ENCODE results near the gene ERG.

ERG gene

GRCh38 chr21:38356883-38357625 lies 141.2 kb downstream of the ERG start:
- no peak for DNase-seq (ENCODE audit: low read depth)

DNA sequence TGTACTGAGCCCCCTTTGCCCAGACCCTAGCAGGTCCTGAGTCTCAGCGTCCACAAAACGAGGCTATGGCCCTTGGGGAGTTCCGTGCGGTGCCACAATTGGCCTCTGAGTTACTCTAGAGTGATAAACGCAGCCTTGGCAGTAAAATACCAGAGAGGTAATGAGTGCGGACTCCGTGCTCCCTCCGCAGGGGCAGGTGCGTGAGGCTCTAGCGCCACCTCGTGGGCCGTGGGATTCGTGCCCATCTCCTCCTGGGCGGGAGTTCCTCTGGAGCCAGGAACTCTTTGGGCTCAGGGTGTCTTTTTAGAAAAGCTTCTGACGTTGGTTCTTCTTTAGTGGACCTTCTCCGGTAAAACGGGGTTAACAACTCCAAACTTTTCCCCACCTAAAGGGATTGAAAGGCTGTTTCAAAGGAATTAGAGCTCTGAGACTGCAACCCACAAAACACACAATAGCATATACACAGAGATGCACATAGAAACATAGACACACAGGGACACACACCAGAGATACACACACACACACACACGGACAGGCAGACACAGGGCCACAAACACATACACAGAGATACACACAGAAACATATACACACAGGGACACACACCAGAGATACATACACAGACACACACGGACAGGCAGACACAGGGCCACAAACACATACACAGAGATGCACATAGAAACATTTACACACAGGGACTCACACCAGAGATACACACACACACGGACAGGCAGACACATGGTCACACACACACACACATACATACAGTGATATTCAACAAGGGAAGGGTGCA lies 142.1 kb downstream of the ERG start:
- peak; percentile 63 for DNase-seq (ENCODE audit: low read depth)

DNA sequence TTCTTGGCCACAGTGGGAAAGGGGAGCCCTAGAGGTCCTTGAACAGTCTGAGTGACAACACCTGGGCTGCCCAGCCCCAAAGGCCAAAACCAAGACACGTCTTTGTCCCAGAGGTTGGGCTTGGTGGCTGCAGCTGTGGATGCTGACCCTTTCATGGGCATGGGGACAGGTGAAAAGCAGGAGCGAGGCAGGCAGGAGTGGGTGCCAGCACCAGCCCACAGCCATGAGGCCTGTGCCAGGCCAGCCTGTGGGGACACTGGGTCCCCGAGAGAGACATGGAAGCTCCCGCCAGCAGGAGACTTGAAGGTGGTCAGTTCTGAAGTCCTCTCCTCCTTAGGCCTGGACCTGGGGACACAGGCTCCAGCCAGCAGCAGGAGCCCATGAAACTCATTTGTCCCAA lies 142.9 kb downstream of the ERG start:
- DNase-seq (ENCODE audit: low read depth), result no peak

DNA sequence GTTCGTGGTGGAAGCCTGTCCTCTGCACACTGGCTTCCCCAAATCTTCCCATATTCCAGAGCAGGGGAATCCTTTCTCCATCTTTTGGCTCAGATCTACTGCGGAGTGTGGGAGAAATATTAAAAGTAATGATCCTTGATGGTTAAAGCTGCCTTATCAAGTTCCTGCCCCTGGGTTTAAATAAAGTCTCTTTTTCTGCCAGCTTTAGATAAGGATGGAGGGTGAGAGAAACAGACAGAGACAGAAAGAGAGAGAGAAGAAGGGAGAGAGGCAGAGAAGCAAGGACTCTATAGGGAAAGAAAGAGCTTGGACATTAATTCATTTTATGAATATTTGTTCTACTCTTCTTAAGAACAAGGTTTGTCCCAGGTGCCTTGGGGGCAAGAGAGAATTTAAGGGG lies 143.5 kb downstream of the ERG start:
- no peak for DNase-seq (ENCODE audit: low read depth)

- DNase-seq (ENCODE audit: low read depth), result no peak
Measured at GRCh38 chr21:38354231-38354630, 144.0 kb downstream of the ERG start.

DNA sequence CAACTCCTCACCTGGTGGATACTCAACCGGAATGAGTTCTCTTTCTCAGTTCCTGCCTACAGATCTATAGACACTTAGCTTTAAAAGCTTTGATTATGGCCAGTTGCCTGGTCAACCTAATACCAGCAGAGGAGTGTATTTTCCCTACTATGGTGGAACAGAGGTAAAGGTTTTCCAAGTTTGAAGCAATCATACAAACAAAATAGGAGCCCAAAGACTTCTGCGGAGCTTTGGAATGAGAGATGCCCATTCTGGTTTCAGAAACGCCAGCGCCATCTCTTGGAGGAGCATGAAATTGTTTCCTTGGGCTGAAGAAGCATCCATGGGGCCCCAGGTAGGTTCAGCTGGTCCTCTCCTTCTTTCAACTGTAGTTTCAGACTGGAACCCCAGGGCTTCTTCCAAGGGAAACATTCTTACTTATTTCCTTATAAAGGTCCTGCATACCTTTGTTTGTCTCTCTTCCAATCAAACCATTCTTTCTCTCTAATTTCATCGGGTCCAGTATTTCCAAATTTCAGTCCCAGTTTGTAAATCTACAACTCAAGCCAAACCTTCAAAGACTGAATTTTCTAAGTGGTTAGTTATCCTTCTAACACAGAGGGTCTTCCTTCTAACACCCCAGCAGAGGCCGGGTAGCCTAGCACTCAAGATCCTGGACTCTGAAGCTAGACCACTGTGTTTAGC lies 145.6 kb downstream of the ERG start:
- DNase-seq (ENCODE audit: low read depth), result peak; percentile 19

- DNase-seq (ENCODE audit: low read depth), result no peak
Measured at GRCh38 chr21:38351961-38352521, 146.2 kb downstream of the ERG start.

GRCh38 chr21:38351176-38351959 lies 146.9 kb downstream of the ERG start:
- no peak for DNase-seq (ENCODE audit: low read depth)

- no peak for DNase-seq (ENCODE audit: low read depth)
Measured at GRCh38 chr21:38350684-38351083, 147.6 kb downstream of the ERG start.

DNA sequence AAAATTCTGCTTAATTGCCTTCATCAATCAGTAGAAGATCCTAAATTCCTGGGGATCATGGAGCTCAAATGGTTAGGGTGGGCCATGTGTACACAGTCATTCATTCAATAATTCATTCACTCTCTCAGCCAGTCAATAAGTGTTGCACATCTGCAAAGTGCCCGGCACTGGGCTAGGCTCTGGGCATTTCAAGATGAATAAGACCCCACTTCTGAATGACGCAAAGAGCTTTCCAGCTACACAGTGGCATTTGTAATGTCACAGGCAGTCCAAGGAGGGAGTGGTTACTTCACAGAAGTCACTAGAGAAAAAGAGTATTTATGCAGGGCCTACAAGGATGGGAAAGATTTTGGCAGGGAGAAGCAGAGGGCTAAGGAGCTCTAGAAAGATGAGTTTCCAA lies 148.3 kb downstream of the ERG start:
- DNase-seq (ENCODE audit: low read depth), result no peak

DNA sequence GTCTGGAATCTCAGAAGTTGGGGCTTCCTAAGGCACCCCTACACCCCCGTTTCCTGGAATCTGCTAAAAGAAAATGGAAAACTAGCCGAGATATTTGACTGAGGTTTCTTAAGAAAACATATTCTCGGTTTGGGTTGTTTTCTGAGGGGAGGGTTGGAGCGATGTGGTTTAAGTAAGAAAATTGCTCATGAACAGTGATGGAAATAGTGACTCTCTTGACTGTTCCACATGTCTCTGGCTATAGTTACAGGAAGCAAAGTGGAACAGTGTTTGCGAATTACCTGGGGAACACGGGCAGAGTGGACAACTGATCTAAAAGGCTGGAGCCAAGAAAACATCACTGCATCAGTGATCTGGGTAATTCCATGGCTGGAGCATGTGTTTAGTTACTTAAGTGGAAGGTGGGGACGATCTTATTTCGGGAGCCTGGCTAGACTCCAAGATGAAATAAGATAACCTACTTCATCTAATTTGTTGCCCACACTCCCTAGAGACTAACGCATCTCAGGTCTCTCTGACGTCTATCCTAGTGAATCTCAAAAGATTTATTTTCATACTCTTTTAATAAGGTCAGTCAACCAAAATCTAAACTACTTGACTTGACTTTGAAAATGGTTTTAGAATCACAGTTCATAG lies 149.0 kb downstream of the ERG start:
- DNase-seq (ENCODE audit: low read depth), result no peak

GRCh38 chr21:38346286-38346685 lies 152.0 kb downstream of the ERG start:
- no peak for DNase-seq (ENCODE audit: low read depth)

GRCh38 chr21:38343691-38344090 lies 154.6 kb downstream of the ERG start:
- no peak for DNase-seq (ENCODE audit: low read depth)

DNA sequence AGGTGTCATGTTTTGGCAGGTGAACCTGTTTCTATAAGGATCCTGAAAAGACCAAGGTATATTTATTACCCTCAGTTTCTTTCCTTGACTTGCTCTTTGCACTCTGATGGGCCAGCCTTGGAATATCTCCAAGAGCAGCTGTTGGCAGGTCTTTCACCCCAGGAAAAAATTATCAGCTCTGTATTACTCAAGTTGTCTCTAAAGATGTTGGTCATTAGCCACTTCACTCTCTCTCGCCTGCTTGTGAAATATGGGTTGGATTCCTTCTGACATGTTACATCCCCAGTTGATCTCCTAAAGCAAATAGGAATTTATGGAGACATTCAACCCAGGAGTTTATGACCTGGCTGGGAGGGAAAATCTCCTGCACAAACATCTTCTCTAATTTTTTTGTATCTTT lies 155.5 kb downstream of the ERG start:
- DNase-seq (ENCODE audit: low read depth), result no peak

- DNase-seq (ENCODE audit: low read depth), result no peak
Measured at GRCh38 chr21:38341546-38342012, 156.7 kb downstream of the ERG start.

- no peak for DNase-seq (ENCODE audit: low read depth)
Measured at GRCh38 chr21:38340131-38340530, 158.1 kb downstream of the ERG start.

DNA sequence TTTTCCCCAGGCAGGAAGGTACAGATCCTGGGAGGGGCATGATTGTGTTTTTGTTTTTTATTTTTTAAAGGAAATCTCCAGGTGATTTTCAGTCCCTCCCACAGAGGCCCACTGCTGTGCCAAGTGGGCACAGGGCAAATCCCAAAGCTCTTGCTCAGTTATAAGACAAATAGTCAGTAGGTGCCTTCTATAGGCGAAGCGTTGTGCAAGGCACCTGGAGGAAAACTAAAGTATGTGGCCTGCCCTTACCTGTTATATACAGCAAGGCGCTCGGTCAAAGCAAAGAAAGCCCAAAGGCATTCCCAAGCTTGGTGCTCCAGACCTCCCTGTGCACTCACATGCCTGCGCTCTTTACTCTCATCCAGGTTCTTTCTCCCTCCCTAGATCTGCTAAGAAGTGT lies 160.5 kb downstream of the ERG start:
- DNase-seq (ENCODE audit: low read depth), result no peak

DNA sequence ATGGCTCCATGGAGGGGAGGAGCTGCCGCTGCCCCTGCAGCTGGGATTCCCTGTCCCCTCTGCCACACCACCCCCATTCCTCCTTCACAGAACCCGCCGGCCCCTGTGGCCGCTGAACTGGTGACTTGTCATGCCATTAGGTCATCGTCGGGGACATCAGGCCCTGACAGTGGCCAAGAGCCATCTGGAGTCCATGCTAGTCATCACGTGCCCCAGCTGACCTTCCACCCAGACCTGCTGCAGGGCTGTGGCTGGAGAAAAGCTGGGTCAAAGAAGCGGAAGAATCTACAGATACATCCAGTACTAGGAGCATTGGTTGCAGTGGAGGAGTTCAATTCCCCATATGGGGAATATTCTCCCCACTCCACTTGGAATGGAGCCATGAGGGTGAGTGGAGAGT lies 163.4 kb downstream of the ERG start:
- no peak for DNase-seq (ENCODE audit: low read depth)

GRCh38 chr21:38333301-38334272 lies 164.7 kb downstream of the ERG start:
- no peak for DNase-seq (ENCODE audit: low read depth)

DNA sequence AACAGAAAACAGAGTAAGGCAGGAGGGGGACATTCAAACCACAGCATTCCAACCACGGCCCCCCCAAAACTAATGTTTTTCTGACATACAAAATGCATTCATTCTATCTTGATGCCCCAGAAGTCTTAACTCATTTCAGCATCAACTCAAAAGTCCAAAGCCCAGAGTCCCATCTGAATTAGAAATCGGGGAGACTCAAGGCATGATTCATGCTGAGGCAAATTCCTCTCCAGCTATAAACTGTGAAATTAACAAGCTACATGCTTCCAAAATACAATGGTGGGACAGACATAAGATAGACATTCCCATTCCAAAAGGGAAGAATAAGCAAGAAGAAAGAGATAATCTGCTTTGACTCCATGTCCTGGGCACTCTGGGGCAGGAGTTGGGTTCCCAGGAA lies 167.6 kb downstream of the ERG start:
- no peak for DNase-seq (ENCODE audit: low read depth)
